ENCODE results near the gene ZNF600.
"Not testable (repeated sequence)": the region's sequence is repeated elsewhere in the genome, so short reads cannot be mapped to it uniquely, and the experiment has no call there.

The ZNF600 gene

DNA sequence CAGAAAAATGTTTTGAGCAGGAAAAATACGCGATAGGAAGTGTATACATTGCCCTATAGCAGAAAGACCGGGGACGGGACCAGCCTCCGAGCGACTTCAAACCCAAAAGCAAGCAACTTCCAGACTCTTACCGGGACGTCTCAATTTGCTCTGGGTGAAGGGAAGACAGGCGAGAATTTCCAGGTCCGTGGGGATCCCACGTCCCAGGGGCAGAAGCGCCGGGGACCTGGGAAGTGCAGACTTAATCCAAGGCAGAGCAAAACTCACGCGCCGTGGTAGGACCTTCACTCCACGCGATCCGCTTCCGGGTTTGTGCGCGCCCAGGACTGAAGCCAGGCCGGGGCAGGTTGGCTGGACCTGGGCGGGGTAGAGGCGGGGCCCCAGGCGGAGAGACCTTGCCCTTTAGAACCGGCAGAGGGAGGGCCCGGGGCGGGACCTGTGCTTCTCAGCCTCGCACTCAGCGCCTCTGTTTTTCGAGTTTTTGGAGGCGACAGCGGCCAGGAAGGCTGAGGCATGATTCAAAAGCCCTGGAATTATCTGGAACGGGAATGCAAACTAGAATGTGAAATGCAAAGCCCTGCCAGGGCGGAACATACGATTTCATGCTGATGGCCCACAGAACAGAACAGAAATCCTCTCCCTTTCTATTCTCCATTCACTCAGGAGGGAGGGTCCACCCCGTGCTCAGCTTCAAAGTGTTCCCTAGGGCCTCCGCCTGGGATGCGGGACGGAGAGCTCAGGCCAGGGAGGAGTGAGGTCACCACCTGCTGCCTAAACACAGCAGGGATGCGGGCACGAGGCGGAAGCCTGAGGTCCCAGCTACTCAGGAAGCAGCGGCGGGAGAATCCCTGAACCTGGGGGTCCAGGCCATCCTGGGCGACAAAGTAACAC is at the start of gene ZNF600:
ZNF600 (minus strand) TSS at position 328 of the 891 bp plus-strand sequence. CDS start 7,903 bp downstream, outside the sequence.
- H3K36me3 Mint-ChIP-seq (ENCODE audit: low read depth), result peaks cover 51% of the 10 kb centered on the region
- H3K4me1 Mint-ChIP-seq (ENCODE audit: low read depth), result peaks cover 23% of the 10 kb centered on the region
- H3K4me3 Mint-ChIP-seq, result peak within 1 kb of the TSS; percentile 81
- H3K27ac Mint-ChIP-seq, result peak within 1 kb of the TSS; percentile 37
- peaks cover 40% of the 10 kb centered on the region for H3K9me3 Mint-ChIP-seq
- DNase-seq, result peak; percentile 79
- H3K27me3 Mint-ChIP-seq, result not testable (repeated sequence)

DNA sequence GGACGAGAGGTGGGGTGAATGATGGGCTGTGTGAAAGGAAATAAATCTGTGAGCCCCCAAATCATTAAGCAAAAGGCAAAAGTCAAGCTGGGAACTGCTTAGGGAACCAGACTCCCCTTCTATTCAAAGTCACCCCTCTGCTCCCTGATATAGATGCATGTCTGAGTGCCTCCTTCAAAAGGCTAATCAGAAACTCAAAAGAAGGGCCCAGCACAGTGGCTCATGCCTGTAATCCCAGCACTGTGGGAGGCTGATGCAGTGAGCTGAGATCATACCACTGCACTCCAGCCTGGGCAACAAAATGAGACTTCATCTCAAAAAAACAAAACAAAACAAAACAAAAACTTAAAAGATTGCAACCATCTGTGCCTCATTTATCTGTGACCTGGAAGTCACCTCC is 47.7 kb upstream of the ZNF600 start:
- Mint-ChIP-seq H3K36me3 (ENCODE audit: low read depth) (peaks cover 60% of the 10 kb centered on the region), H3K9me3 (peaks cover 56% of the 10 kb centered on the region)
- not testable (repeated sequence) for H3K27me3 Mint-ChIP-seq; H3K4me3 Mint-ChIP-seq; H3K27ac Mint-ChIP-seq; DNase-seq; H3K4me1 Mint-ChIP-seq (ENCODE audit: low read depth)

DNA sequence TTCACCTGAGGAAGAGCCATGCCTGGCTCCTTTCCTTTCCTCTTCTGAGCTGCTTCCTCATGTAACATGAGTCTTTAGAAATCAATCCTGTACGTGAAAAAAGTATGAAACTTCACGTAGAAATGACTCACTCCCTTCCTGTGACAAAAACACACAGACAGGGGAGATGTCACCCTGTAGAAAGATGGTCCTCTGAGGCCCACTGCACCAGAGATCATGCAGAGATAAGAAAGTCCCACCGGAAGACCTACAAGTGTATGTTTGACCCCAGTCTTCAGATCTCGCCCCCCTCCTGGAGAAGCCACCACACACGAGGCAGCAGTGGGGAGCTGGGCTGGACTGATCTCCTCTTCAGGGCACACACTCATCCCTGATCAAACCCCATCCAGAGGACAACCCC is 47.0 kb upstream of the ZNF600 start:
- H3K9me3 Mint-ChIP-seq, result peaks cover 50% of the 10 kb centered on the region
- not testable (repeated sequence) for H3K27ac Mint-ChIP-seq; DNase-seq; H3K4me1 Mint-ChIP-seq (ENCODE audit: low read depth); H3K27me3 Mint-ChIP-seq; H3K4me3 Mint-ChIP-seq
- H3K36me3 Mint-ChIP-seq (ENCODE audit: low read depth), result peaks cover 54% of the 10 kb centered on the region

DNA sequence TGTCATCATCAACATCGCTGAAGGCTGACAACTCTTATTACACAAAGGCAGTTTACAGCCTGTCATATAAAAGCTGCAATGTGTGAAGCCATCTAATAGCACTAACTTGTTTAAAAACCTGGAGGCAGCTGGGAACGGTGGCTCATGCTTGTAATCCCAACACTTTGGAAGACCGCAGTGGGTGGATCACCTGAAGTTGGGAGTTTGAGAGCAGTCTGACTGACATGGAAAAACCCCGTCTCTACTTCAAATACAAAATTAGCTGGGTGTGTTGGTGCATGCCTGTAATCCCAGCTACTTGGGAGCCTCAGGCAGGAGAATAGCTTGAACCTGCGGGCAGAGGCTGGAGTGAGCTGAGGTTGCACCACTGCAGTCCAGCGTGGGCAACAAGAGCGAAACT is 43.3 kb upstream of the ZNF600 start:
- peaks cover 28% of the 10 kb centered on the region for H3K9me3 Mint-ChIP-seq
- H3K4me3 Mint-ChIP-seq; DNase-seq; H3K27ac Mint-ChIP-seq; H3K4me1 Mint-ChIP-seq (ENCODE audit: low read depth); H3K27me3 Mint-ChIP-seq: not testable (repeated sequence)
- peaks cover 26% of the 10 kb centered on the region for H3K36me3 Mint-ChIP-seq (ENCODE audit: low read depth)

DNA sequence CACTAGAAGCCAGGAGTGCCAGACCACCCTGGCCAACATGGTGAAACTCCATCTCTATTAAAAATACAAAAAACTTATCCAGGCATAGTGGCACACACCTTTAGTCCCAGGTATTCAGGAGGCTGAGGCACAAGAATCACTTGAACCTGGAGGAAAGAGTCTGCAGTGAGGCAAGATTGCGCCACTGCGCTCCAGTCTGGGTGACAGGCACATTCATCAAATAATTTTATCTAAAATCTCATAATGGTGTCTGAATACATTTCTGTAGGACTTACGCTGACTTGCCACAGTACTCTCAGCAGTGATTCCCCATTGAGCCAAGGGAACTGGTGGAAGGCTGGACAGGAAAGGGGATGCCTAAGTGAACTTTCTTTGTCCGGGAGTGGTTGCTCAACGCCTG is 39.2 kb upstream of the ZNF600 start:
- peaks cover 19% of the 10 kb centered on the region for H3K36me3 Mint-ChIP-seq (ENCODE audit: low read depth)
- H3K27me3 Mint-ChIP-seq, result no peaks in the 10 kb centered on the region
- no peak for DNase-seq
- no peak overlapping the region for H3K27ac Mint-ChIP-seq
- peaks cover 7% of the 10 kb centered on the region for H3K4me1 Mint-ChIP-seq (ENCODE audit: low read depth)
- no peak overlapping the region for H3K4me3 Mint-ChIP-seq
- H3K9me3 Mint-ChIP-seq, result peaks cover 25% of the 10 kb centered on the region

DNA sequence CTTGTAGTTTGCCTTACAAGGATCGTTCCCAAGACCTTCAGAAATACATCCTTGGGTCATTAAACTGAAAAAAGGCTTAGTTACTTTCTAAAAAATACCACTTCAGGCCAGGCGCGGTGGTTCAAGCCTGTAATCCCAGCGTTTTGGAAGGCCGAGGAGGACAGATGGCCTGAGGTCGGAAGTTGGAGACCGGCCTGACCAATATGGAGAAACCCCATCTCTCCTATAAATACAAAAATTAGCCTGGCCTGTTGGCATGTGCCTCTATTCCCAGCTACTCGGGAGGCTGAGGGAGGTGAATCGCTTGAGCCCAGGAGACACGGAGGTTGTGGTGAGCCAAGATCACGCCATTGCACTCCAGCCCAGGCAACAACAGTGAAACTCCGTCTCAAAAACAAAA is 37.1 kb upstream of the ZNF600 start:
- Mint-ChIP-seq H3K4me1 (ENCODE audit: low read depth) (peaks cover 23% of the 10 kb centered on the region), H3K27ac (no peak overlapping the region), H3K9me3 (peaks cover 26% of the 10 kb centered on the region), H3K27me3 (no peaks in the 10 kb centered on the region), H3K36me3 (ENCODE audit: low read depth) (peaks cover 31% of the 10 kb centered on the region), H3K4me3 (no peak overlapping the region)
- no peak for DNase-seq

DNA sequence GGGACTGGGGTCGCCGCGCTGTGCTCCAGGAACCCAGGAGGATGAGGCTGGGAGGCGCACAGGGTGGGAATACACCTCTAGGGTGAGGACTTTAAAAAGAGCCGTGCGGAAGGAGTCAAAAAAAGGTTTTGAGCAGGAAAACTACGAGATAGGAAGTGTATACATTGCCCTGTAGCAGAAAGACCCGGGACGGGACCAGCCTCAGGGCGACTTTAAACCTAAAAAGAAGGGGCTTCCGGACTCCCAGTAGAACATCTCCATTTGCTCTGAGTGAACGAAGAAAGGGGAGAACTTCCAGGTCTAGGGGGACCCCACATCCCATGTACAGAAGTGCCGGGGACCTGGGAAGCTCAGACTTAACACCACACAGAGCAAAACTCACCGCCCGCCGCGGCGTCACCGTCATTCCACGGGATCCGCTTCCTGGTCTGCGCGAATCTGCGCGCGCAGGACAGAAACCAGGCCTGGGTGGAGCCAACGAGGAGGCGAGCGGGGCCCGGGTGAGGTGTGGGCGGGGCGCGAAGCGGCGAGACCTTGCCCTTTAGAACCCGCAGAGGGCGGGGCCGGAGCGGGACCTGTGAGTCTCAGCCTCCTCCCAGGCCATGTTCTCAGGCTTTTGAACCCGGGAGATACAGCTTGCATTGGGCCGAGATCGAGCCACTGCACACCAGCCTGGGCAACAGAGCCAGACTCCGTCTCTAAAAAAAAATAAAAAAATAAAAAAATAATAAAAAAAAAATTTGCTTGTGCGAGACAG is 34.8 kb upstream of the ZNF600 start, which contains the start of gene ZNF28:
ZNF28 (minus strand) TSS at position 430 of the 757 bp plus-strand sequence. CDS start 3,675 bp downstream, outside the sequence.
- peaks cover 27% of the 10 kb centered on the region for H3K4me1 Mint-ChIP-seq (ENCODE audit: low read depth)
- DNase-seq, result peak; percentile 77
- H3K36me3 Mint-ChIP-seq (ENCODE audit: low read depth), result peaks cover 50% of the 10 kb centered on the region
- H3K27me3 Mint-ChIP-seq, result not testable (repeated sequence)
- H3K27ac Mint-ChIP-seq, result peak within 1 kb of the TSS; percentile 93
- peak within 1 kb of the TSS; percentile 91 for H3K4me3 Mint-ChIP-seq
- H3K9me3 Mint-ChIP-seq, result peaks cover 30% of the 10 kb centered on the region

DNA sequence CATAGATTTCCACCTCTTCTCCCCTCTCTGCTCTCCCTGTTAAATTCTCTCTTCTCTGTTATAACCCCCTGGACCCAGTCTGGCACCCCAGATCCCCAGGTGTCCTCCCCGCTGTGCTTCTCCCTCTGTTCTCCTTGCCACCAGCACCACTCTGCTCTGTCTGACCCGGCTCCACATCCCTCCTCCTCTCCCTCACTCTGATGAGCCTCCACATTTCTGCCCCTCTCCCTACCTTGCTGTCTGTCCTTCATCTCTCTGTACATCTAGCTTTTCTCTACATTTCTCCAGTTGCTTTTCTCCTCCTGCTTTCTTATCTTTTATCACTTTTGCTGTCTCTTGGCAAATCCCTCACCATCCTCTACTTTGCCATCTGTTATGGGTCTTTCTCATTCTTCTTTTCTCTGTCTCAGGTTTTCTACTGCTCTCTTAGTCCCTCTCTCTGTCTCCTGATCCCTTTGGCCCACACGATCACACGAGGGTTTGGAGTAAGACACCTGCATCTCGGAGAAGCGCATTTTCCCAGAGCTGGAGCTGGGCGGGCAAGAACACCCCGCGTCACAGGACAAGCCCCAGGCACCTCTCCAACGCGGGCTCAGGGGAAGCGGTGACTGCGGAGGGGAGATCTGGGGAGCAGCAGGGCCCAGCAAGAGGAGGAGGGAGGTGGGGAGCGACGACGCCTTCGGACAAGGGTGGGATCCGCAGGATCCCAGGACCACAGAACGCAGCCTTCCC is 34.0 kb upstream of the ZNF600 start:
- DNase-seq, result peak; percentile 42
- Mint-ChIP-seq H3K27ac (peak overlapping the region; percentile 93), H3K4me1 (ENCODE audit: low read depth) (peaks cover 27% of the 10 kb centered on the region), H3K4me3 (peak overlapping the region; percentile 91), H3K9me3 (peaks cover 30% of the 10 kb centered on the region), H3K36me3 (ENCODE audit: low read depth) (peaks cover 58% of the 10 kb centered on the region)
- not testable (repeated sequence) for H3K27me3 Mint-ChIP-seq

DNA sequence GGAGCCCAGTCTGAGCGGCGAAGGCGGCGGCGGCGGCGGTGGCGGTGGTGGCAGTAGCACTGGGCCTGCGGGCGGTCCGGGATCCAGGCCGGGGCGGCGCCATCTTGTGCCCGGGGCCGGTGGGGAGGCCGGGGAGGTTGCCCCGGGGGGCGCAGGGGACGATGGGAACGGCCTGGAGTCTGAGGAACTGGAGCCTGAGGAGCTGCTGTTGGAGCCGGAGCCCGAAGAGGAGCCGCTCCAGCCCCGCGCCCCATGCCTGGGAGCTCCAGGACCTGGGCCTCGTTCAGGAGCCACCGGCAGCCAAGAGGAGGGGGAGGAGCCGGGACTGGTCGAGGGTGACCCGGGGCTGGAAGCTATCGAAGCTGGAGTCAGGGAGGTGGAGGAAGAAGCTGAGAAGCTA is 23.2 kb upstream of the ZNF600 start:
- Mint-ChIP-seq H3K4me3 (no peak overlapping the region), H3K4me1 (ENCODE audit: low read depth) (no peaks in the 10 kb centered on the region), H3K27me3 (no peaks in the 10 kb centered on the region), H3K27ac (no peak overlapping the region), H3K9me3 (peaks cover 32% of the 10 kb centered on the region), H3K36me3 (ENCODE audit: low read depth) (peaks cover 83% of the 10 kb centered on the region)
- no peak for DNase-seq

DNA sequence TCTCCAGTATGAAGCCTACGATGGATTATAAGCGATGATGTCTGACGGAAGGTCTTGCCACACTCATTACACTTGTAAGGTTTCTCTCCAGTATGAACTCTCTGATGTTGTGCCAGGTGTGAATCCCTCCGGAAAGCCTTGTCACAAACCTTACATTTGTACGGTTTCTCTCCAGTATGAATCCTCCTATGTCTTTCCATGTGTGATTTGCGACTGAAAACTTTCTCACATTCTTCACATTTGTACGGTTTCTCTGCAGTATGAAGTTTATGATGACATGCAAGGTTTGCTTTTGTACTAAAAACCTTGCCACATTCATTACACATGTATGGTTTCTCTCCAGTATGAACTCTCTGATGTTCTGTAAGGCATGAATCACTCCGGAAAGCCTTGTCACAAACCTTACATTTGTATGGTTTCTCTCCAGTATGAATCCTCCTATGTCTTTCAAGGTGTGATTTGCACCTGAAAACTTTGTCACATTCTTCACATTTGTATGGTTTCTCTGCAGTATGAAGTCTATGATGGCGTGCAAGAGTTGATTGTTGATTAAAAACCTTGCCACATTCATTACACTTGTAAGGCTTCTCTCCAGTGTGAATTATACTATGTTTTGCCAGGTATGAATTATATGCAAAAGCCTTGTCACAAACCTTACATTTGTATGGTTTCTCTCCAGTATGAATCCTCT is 13.5 kb upstream of the ZNF600 start:
- H3K4me1 Mint-ChIP-seq (ENCODE audit: low read depth); H3K4me3 Mint-ChIP-seq; H3K27me3 Mint-ChIP-seq; DNase-seq; H3K27ac Mint-ChIP-seq: not testable (repeated sequence)
- Mint-ChIP-seq H3K36me3 (ENCODE audit: low read depth) (peaks cover 93% of the 10 kb centered on the region), H3K9me3 (peaks cover 67% of the 10 kb centered on the region)

DNA sequence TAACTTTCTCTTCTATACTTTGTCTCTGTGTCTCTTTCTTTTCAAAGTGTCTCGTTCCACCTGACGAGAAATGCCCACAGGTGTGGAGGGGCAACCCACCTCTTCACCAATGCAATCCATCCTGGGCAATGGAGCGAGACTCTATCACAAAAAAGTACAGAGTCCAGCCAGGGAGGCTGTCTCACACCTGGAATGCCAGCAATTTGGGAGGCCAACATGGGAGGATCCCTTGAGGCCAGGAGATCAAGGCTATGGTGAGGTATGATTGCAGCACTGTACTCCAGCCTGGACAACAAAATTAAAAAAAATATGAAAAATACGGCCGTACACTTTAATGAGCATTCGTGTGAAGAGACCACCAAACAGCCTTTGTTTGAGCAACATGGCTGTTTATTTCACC is 2.8 kb upstream of the ZNF600 start:
- H3K4me3 Mint-ChIP-seq, result no peak overlapping the region
- H3K36me3 Mint-ChIP-seq (ENCODE audit: low read depth), result peaks cover 42% of the 10 kb centered on the region
- H3K27me3 Mint-ChIP-seq, result peaks cover 4% of the 10 kb centered on the region
- no peak overlapping the region for H3K27ac Mint-ChIP-seq
- peaks cover 55% of the 10 kb centered on the region for H3K9me3 Mint-ChIP-seq
- no peak for DNase-seq
- H3K4me1 Mint-ChIP-seq (ENCODE audit: low read depth), result peaks cover 22% of the 10 kb centered on the region

DNA sequence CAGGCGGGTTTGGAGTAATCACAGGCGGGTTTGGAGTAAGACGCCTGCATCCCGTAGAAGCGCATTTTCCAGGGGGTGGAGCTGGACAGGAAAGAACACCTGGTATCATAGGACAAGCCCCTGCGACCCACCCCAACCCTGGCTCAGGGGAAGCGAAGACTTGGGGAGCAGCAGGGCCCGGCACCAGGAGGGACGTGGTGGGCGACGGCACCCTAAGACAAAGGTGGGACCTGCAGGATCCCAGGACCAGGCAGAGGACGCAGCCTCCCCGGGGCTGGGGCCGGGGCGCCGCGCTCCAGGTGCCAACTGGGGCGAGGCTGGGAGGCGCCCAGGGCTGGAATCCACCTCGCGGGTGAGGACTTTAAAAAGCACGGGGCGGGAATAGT is 520 bp downstream of the ZNF600 start:
- H3K27ac Mint-ChIP-seq, result no peak overlapping the region
- peaks cover 23% of the 10 kb centered on the region for H3K4me1 Mint-ChIP-seq (ENCODE audit: low read depth)
- no peak for DNase-seq
- peaks cover 34% of the 10 kb centered on the region for H3K9me3 Mint-ChIP-seq
- H3K4me3 Mint-ChIP-seq, result peak overlapping the region; percentile 81
- H3K27me3 Mint-ChIP-seq, result peaks cover 4% of the 10 kb centered on the region
- peaks cover 55% of the 10 kb centered on the region for H3K36me3 Mint-ChIP-seq (ENCODE audit: low read depth)

DNA sequence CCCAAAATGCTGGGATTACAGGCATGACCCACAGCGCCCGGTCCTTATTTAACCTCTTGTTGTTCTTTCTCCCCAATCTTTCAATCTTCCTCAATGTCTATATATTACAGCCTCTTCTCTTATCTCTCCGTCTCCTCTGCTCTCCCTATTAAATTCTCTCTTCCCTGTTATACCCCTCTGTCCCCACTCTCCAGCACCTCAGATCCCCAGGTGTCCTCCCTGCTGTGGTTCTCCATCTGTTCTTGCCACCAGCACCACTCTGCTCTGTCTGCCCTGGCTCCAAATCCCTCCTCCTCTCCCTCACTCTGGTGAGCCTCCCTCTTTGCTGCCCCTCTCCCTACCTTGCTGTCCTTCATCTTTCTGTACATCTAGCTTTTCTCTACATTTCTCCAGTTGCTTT is 1.1 kb downstream of the ZNF600 start:
- Mint-ChIP-seq H3K4me1 (ENCODE audit: low read depth) (peaks cover 23% of the 10 kb centered on the region), H3K27ac (no peak overlapping the region), H3K4me3 (peak overlapping the region; percentile 81), H3K36me3 (ENCODE audit: low read depth) (peaks cover 59% of the 10 kb centered on the region), H3K9me3 (peaks cover 34% of the 10 kb centered on the region), H3K27me3 (peaks cover 4% of the 10 kb centered on the region)
- no peak for DNase-seq

DNA sequence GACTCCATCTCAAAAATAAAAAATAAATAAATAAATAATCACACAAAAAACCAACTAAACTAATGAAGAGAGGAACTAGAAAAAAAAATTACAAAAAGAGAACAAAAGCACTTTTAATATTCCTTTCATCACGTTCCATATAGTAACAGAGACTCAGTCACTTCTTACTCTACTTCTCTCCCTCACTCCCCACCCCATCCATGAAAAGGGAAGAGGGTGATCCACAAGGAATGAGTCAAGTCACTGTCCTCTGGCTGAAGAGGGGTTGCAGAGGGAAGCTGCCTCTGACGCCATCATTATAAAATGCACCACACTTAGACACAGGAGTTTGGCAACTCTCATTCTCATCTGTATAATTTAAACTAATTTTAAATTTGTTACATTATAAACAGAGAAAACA is 3.7 kb downstream of the ZNF600 start:
- peaks cover 70% of the 10 kb centered on the region for H3K36me3 Mint-ChIP-seq (ENCODE audit: low read depth)

More for the DNA sequence above, 3.7 kb downstream of the ZNF600 start:
- H3K27me3 Mint-ChIP-seq, DNase-seq, H3K4me3 Mint-ChIP-seq, H3K27ac Mint-ChIP-seq: not testable (repeated sequence)
- Mint-ChIP-seq H3K9me3 (peaks cover 31% of the 10 kb centered on the region), H3K4me1 (ENCODE audit: low read depth) (peaks cover 36% of the 10 kb centered on the region)
